ENCODE measurements around the gene E2F3.
A peak's percentile ranks its signal among the peaks of the same experiment; 100 is the strongest.

The E2F3 gene

GRCh38 chr6:20402092-20402341 lies 338 bp downstream of the E2F3 start:
- H3K27me3 ChIP-seq (ENCODE audit: insufficient read depth, low read depth), result no peaks in the 10 kb centered on the region

GRCh38 chr6:20402342-20403069 lies 827 bp downstream of the E2F3 start:
- H2AFZ ChIP-seq (ENCODE audit: low read depth), result no peak overlapping the region

More at GRCh38 chr6:20402092-20402341, 338 bp downstream of the E2F3 start:
- Histone ChIP-seq H4K20me1 (ENCODE audit: insufficient read depth) (peaks cover 4% of the 10 kb centered on the region; the same call in 1 of the 2 replicates), H3K4me3 (IDR thresholded peaks at IDR 0.05; ENCODE audit: insufficient read depth, low read depth, low read length) (no peak overlapping the region), H3K36me3 (ENCODE audit: insufficient read depth) (no peaks in the 10 kb centered on the region), H3K27ac (peak overlapping the region; percentile 99), H3K79me2 (ENCODE audit: insufficient read depth, low read depth) (peaks cover 40% of the 10 kb centered on the region), H3K4me1 (ENCODE audit: low read depth, poor library complexity, severe bottlenecking) (peaks cover 30% of the 10 kb centered on the region), H2AFZ (ENCODE audit: low read depth) (peak overlapping the region; percentile 38; the same call in 1 of the 2 replicates), H3K4me2 (peak overlapping the region; percentile 94), H3K9ac (peak overlapping the region; percentile 98)
- TF ChIP-seq CTCF (conservative IDR thresholded peaks at IDR 0.05; ENCODE audit: low read depth, low read length), result no peak

GRCh38 chr6:20403070-20403765 lies 1.5 kb downstream of the E2F3 start:
- H4K20me1 ChIP-seq (ENCODE audit: insufficient read depth), result peaks cover 4% of the 10 kb centered on the region; the same call in 1 of the 2 replicates
- peak overlapping the region; percentile 99 for H3K27ac ChIP-seq
- peaks cover 42% of the 10 kb centered on the region for H3K4me1 ChIP-seq (ENCODE audit: low read depth, poor library complexity, severe bottlenecking)
- H3K9ac ChIP-seq, result peak overlapping the region; percentile 98
- peaks cover 52% of the 10 kb centered on the region for H3K79me2 ChIP-seq (ENCODE audit: insufficient read depth, low read depth)
- no peak overlapping the region for H3K4me3 ChIP-seq (IDR thresholded peaks at IDR 0.05; ENCODE audit: insufficient read depth, low read depth, low read length)
- H3K36me3 ChIP-seq (ENCODE audit: insufficient read depth), result no peaks in the 10 kb centered on the region
- no peak for TF ChIP-seq CTCF (conservative IDR thresholded peaks at IDR 0.05; ENCODE audit: low read depth, low read length)
- no peaks in the 10 kb centered on the region for H3K27me3 ChIP-seq (ENCODE audit: insufficient read depth, low read depth)
- H2AFZ ChIP-seq (ENCODE audit: low read depth), result 0 out of 2 replicates have a peak overlapping the region, but pooled peaks have one; percentile 47
- H3K4me2 ChIP-seq, result peak overlapping the region; percentile 94

More at GRCh38 chr6:20402342-20403069, 827 bp downstream of the E2F3 start:
- Histone ChIP-seq H3K27me3 (ENCODE audit: insufficient read depth, low read depth) (no peaks in the 10 kb centered on the region), H3K27ac (peak overlapping the region; percentile 99), H3K4me2 (peak overlapping the region; percentile 94), H3K79me2 (ENCODE audit: insufficient read depth, low read depth) (peaks cover 45% of the 10 kb centered on the region), H3K4me1 (ENCODE audit: low read depth, poor library complexity, severe bottlenecking) (peaks cover 35% of the 10 kb centered on the region), H3K4me3 (IDR thresholded peaks at IDR 0.05; ENCODE audit: insufficient read depth, low read depth, low read length) (no peak overlapping the region), H3K36me3 (ENCODE audit: insufficient read depth) (no peaks in the 10 kb centered on the region), H3K9ac (peak overlapping the region; percentile 98), H4K20me1 (ENCODE audit: insufficient read depth) (peaks cover 4% of the 10 kb centered on the region; the same call in 1 of the 2 replicates)
- TF ChIP-seq CTCF (conservative IDR thresholded peaks at IDR 0.05; ENCODE audit: low read depth, low read length), result no peak; the same call in 1 of the 2 replicates

- Histone ChIP-seq H3K79me2 (ENCODE audit: insufficient read depth, low read depth) (peaks cover 60% of the 10 kb centered on the region), H3K9ac (peak overlapping the region; percentile 98), H3K27ac (peak overlapping the region; percentile 99), H2AFZ (ENCODE audit: low read depth) (0 out of 2 replicates have a peak overlapping the region, but pooled peaks have one; percentile 47), H3K4me2 (peak overlapping the region; percentile 83), H4K20me1 (ENCODE audit: insufficient read depth) (peaks cover 10% of the 10 kb centered on the region; the same call in 1 of the 2 replicates), H3K36me3 (ENCODE audit: insufficient read depth) (no peaks in the 10 kb centered on the region), H3K4me1 (ENCODE audit: low read depth, poor library complexity, severe bottlenecking) (peaks cover 50% of the 10 kb centered on the region), H3K27me3 (ENCODE audit: insufficient read depth, low read depth) (no peaks in the 10 kb centered on the region), H3K4me3 (IDR thresholded peaks at IDR 0.05; ENCODE audit: insufficient read depth, low read depth, low read length) (no peak overlapping the region)
- TF ChIP-seq CTCF (conservative IDR thresholded peaks at IDR 0.05; ENCODE audit: low read depth, low read length), result no peak
Observed at GRCh38 chr6:20403766-20404640, 2.3 kb downstream of the E2F3 start.
